ENCODE measurements around the gene OR2S2.

Gene OR2S2

GRCh38 chr9:35907711-35908503 lies 50.0 kb downstream of the OR2S2 start:
- H3K4me1 ChIP-seq (ENCODE audit: insufficient read depth, low read length, poor library complexity, severe bottlenecking), result peaks cover 20% of the 10 kb centered on the region
- no peak overlapping the region for H3K9ac ChIP-seq (ENCODE audit: low read depth, low read length, poor library complexity, severe bottlenecking)
- no peaks in the 10 kb centered on the region for H3K9me3 ChIP-seq (ENCODE audit: insufficient read depth, low read depth, low read length)
- no peaks in the 10 kb centered on the region for H3K9me2 ChIP-seq (replicated peaks; ENCODE audit: low read depth, low read length)
- peaks cover 7% of the 10 kb centered on the region for H3F3A ChIP-seq (ENCODE audit: low read depth)
- no peaks in the 10 kb centered on the region for H3K27me3 ChIP-seq (ENCODE audit: insufficient read depth, low read length, poor library complexity, severe bottlenecking)
- H4K20me1 ChIP-seq (ENCODE audit: insufficient read depth, low read length, poor library complexity, severe bottlenecking), result no peaks in the 10 kb centered on the region
- H3K36me3 ChIP-seq (ENCODE audit: insufficient read depth, low read length), result no peaks in the 10 kb centered on the region
- H3K4me3 ChIP-seq (ENCODE audit: low read length, poor library complexity, severe bottlenecking), result no peak overlapping the region
- no peak overlapping the region for H3K4me2 ChIP-seq (ENCODE audit: low read depth, low read length, poor library complexity, severe bottlenecking)
- H3K79me2 ChIP-seq (ENCODE audit: insufficient read depth, low read length), result no peaks in the 10 kb centered on the region
- no peak for TF ChIP-seq CTCF (conservative IDR thresholded peaks at IDR 0.05; ENCODE audit: low read length)
- no peak for TF ChIP-seq EZH2phosphoT487 (IDR thresholded peaks at IDR 0.05; ENCODE audit: borderline replicate concordance)
- no peak overlapping the region for H2AFZ ChIP-seq (ENCODE audit: low read length)
